B cell (primary cell): ENCODE measurements around the gene IRF1. TPM values are rescaled to one million over a fixed set of nuclear protein-coding genes. Genes with fewer than 3 reads are reported as not detected.
A peak's percentile ranks its signal among the peaks of the same experiment; 100 is the strongest.

Experiments used
- ATAC-seq: fragments of 200-7000 bp; cut with Tn5 transposase; one replicate; pipeline ENCODE4 v1.10.0; 2021; ENCODE audit warnings: low read depth, mild to moderate bottlenecking, moderate number of reproducible peaks, moderate library complexity
- CTCF ChIA-PET: fragments of 350-600 bp; sonication (Branson Sonifier 250); formaldehyde crosslinking; loops from one replicate; lab custom pipeline; 2021; ENCODE audit warnings: antibody characterized with exemption, inconsistent platforms; lab: Charles Lee
- POLR2A ChIA-PET: fragments of 350-600 bp; sonication (Branson Sonifier 250); formaldehyde crosslinking; loops from one replicate; lab custom pipeline; 2021; ENCODE audit warnings: antibody characterized with exemption; lab: Charles Lee
- DNase-seq: peaks from one replicate; pipeline ENCODE4 v3.0.0; 2013
- H2AFZ ChIP-seq: 2 replicates; pipeline ENCODE4 v1.6.1; 2012; ENCODE audit warnings: mild to moderate bottlenecking, low read depth, low read length; ENCODE audit not compliant: insufficient read depth, poor library complexity, severe bottlenecking
- H3K27ac ChIP-seq, 2 donors: 1 replicate in 1 of 2; 2 replicates in 1 of 2; pipeline ENCODE4 v1.5.1; 2012 to 2013; ENCODE audit warnings: low read length in 2 of 2, mild to moderate bottlenecking in 2 of 2, moderate library complexity in 1 of 2
- H3K27me3 ChIP-seq, 4 experiments: fragments of 200-600 bp in 1 of 4; sonication (generic) in 1 of 4; replicated peaks in 1 of 4; 1 replicate in 2 of 4; 2 replicates in 2 of 4; pipeline versions ENCODE4 v1.6.1 to v1.7.0; 2013 to 2016; ENCODE audit warnings: low read length in 3 of 4, mild to moderate bottlenecking in 2 of 4, mixed read lengths in 1 of 4, moderate library complexity in 1 of 4; ENCODE audit not compliant: insufficient read depth in 4 of 4, control insufficient read depth in 3 of 4; ENCODE audit errors: control extremely low read depth in 1 of 4
- H3K36me3 ChIP-seq, 2 experiments: replicated peaks in 1 of 2; 1 replicate in 1 of 2; 2 replicates in 1 of 2; pipeline versions ENCODE4 v1.6.1 to v1.7.1; 2013; ENCODE audit warnings: low read length in 1 of 2; ENCODE audit not compliant: insufficient read depth in 2 of 2, control insufficient read depth in 1 of 2; ENCODE audit errors: control extremely low read depth in 1 of 2, extremely low read depth in 1 of 2
- H3K4me1 ChIP-seq, 2 donors: fragments of 200-600 bp in 1 of 2; sonication (generic) in 1 of 2; 1 replicate in 1 of 2; 2 replicates in 1 of 2; pipeline versions ENCODE4 v1.5.1 to v1.6.1; 2013 to 2017; ENCODE audit warnings: low read length in 2 of 2; ENCODE audit not compliant: control insufficient read depth in 2 of 2, insufficient read depth in 2 of 2
- H3K4me2 ChIP-seq: replicated peaks from 2 replicates; pipeline ENCODE3; 2012; ENCODE audit warnings: mild to moderate bottlenecking, low read depth, low read length; ENCODE audit not compliant: poor library complexity, severe bottlenecking
- H3K4me3 ChIP-seq, 5 experiments: fragments of 200-600 bp in 1 of 5; sonication (generic) in 1 of 5; 1 replicate in 3 of 5; 2 replicates in 2 of 5; pipeline versions ENCODE4 v1.5.1 to v1.7.0; 2011 to 2016; ENCODE audit warnings: low read length in 4 of 5, mild to moderate bottlenecking in 4 of 5, low read depth in 2 of 5, control low read depth in 1 of 5, moderate library complexity in 1 of 5; ENCODE audit not compliant: insufficient read depth in 1 of 5; ENCODE audit errors: control extremely low read depth in 1 of 5, extremely low read depth in 1 of 5
- H3K79me2 ChIP-seq: fragments of 200-600 bp; sonication (generic); one replicate; pipeline ENCODE4 v1.6.0; 2016; ENCODE audit warnings: low read length; ENCODE audit not compliant: control insufficient read depth, insufficient read depth
- H3K9ac ChIP-seq: fragments of 200-600 bp; sonication (generic); 2 replicates; pipeline ENCODE4 v1.6.1; 2017; ENCODE audit warnings: mild to moderate bottlenecking, low read length, moderate library complexity
- H3K9me3 ChIP-seq, 3 donors: one replicate each; pipeline versions ENCODE4 v1.6.1 to v1.7.1; 2013; ENCODE audit warnings: low read length in 2 of 3; ENCODE audit not compliant: control insufficient read depth in 2 of 3, insufficient read depth in 1 of 3; ENCODE audit errors: control extremely low read depth in 1 of 3
- H4K20me1 ChIP-seq: 2 replicates; pipeline ENCODE4 v1.6.0; 2012; ENCODE audit warnings: mild to moderate bottlenecking, low read length; ENCODE audit not compliant: insufficient read depth, control insufficient read depth, poor library complexity, severe bottlenecking
- H3K27ac Mint-ChIP-seq: one replicate; pipeline ENCODE4 v1.8.0; 2021; ENCODE audit warnings: mixed read lengths
- H3K27me3 Mint-ChIP-seq: one replicate; pipeline ENCODE4 v1.8.0; 2021; ENCODE audit warnings: mixed read lengths
- H3K4me1 Mint-ChIP-seq: one replicate; pipeline ENCODE4 v1.8.0; 2021; ENCODE audit warnings: mixed read lengths
- H3K4me3 Mint-ChIP-seq: one replicate; pipeline ENCODE4 v1.8.0; 2021; ENCODE audit warnings: mixed read lengths
- H3K9me3 Mint-ChIP-seq: one replicate; pipeline ENCODE4 v1.8.0; 2022; ENCODE audit warnings: mixed read lengths; ENCODE audit not compliant: insufficient read depth
- EZH2 ChIP-seq: IDR thresholded peaks from 2 replicates; pipeline ENCODE4 v1.6.1; 2012; ENCODE audit warnings: borderline replicate concordance, low read depth, mild to moderate bottlenecking, moderate library complexity, low read length; ENCODE audit not compliant: insufficient read depth, poor library complexity, severe bottlenecking
- WGBS: methylation state at CpG from one replicate; pipeline ENCODE4 v1.1.5; 2013; ENCODE audit warnings: missing lambda C conversion rate; ENCODE audit not compliant: insufficient coverage; 5-methylcytosine and 5-hydroxymethylcytosine counted together
- intact Hi-C: fragments of 100-400 bp; cut with micrococcal nuclease; formaldehyde crosslinking; loops from one replicate; pipeline ENCODE4 v1.10.0; 2022
- polyA plus RNA-seq: library from polyadenylated mRNA; depleted of rRNA; stranded (reverse); fragments of >200 nt; gene quantifications from 2 replicates; pipeline ENCODE4 v1.2.3, GENCODE V29; 2012
- total RNA-seq, 2 donors: library from RNA; stranded (reverse); fragments of 120-200 nt in 1 of 2; gene quantifications; 1 replicate in 1 of 2; 2 replicates in 1 of 2; pipeline versions ENCODE4 v1.2.3 to v1.2.4, GENCODE V29; 2013 to 2022
- TF ChIP-seq, protein P1 (sequence below): fragments of 200-600 bp; IDR thresholded peaks from one replicate; pipeline ENCODE4 v1.8.0; 2022; ENCODE audit warnings: antibody characterized with exemption, mild to moderate bottlenecking

The IRF1 gene
- total and polyA plus RNA-seq, 2 donors (not counting 1 experiment from before 2014, with no cell fraction given): 173 to 306 TPM

DNA sequence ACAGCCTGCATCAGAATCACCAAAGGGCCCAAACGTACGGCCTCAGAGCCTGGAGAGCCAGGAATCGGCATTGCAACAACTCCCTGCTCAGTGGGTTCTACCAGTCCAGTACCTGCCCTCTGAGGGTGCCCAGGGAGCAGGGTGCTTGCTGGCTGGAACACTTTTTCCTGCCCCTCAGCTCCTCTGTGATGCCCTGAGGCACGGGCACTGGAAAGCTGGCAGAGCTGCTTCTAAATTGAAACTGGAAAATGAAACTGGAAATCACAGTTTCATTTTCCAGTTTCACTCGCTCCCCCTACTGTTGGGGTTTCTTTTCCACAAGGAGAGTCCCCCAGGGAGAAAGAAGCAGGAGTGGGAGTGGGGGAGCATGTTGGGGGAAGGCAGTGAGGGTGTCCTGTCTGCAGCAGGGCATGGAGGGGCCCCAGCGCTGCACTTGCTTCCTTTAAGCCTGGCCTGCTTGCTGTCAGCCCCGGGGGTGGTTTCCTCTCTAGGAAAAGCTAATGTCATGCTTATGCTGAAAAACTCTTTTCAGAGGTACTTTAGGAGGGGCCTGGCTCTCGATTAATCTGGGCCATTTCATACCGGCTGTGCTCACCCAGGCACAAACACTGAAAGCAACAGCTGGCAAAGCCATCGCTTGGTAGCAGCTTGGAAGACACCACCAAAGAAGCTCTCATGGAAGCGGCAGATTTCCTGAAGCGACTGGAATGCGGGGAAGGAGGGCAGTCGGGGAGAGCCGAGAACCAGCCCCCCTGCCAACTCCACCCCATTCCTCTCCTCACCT lies 26.2 kb downstream of the IRF1 start:
- ChIA-PET POLR2A (interaction anchor here (1.2 to 5.7 kb wide), 6 partner anchors 7 to 43 kb away, joined by 3 to 51 read pairs (median 36); partner anchors contain the start of gene IRF1), CTCF (interaction anchor here (0.7 to 12.0 kb wide), 18 partner anchors 7 to 77 kb away, joined by 3 to 128 read pairs (median 6); no protein-coding TSS in a partner anchor)
- TF ChIP-seq EZH2: no peak
- TF ChIP-seq, protein P1, sequence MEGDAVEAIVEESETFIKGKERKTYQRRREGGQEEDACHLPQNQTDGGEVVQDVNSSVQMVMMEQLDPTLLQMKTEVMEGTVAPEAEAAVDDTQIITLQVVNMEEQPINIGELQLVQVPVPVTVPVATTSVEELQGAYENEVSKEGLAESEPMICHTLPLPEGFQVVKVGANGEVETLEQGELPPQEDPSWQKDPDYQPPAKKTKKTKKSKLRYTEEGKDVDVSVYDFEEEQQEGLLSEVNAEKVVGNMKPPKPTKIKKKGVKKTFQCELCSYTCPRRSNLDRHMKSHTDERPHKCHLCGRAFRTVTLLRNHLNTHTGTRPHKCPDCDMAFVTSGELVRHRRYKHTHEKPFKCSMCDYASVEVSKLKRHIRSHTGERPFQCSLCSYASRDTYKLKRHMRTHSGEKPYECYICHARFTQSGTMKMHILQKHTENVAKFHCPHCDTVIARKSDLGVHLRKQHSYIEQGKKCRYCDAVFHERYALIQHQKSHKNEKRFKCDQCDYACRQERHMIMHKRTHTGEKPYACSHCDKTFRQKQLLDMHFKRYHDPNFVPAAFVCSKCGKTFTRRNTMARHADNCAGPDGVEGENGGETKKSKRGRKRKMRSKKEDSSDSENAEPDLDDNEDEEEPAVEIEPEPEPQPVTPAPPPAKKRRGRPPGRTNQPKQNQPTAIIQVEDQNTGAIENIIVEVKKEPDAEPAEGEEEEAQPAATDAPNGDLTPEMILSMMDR: peak; percentile 32
- intact Hi-C loops: loop anchor here (1.0 to 2.0 kb wide), 2 partner anchors 8 to 78 kb away; no protein-coding TSS in a partner anchor
- Histone ChIP-seq H3K9me3 (no peaks in the 10 kb centered on the region), H3K27me3 (no peaks in the 10 kb centered on the region), H3K36me3 (peaks cover 0 to 15% of the 10 kb centered on the region in 2 experiments), H3K79me2 (peaks cover 52% of the 10 kb centered on the region), H3K4me2 (peak overlapping the region; percentile 71), H3K9ac (peak overlapping the region; percentile 38), H3K4me3 (peak overlapping the region in 4 of 5 experiments; percentile 16 to 42 (median 33)), H4K20me1 (peaks cover 6% of the 10 kb centered on the region), H3K27ac (peak overlapping the region; percentile 52 to 59), H2AFZ (peak overlapping the region; percentile 19), H3K4me1 (peaks cover 77 to 84% of the 10 kb centered on the region in 2 donors)
- no peaks in the 10 kb centered on the region for H3K9me3 Mint-ChIP-seq
- H3K27ac Mint-ChIP-seq: peak overlapping the region; percentile 70
- peak; percentile 22 for ATAC-seq
- no peaks in the 10 kb centered on the region for H3K27me3 Mint-ChIP-seq
- 28% methylated on average over 11 of the region's 15 CpGs for WGBS
- peaks cover 90% of the 10 kb centered on the region for H3K4me1 Mint-ChIP-seq
- H3K4me3 Mint-ChIP-seq: peak overlapping the region; percentile 58
- DNase-seq: peak; percentile 64
